NCI-H2227 (cell line): ENCODE data around the gene SYTL1.

ENCODE experiments used
- DNase-seq: peaks from one replicate; lab custom pipeline; 2025; ENCODE audit not compliant: unreplicated experiment; lab: John Stamatoyannopoulos, UW

Gene SYTL1

DNA sequence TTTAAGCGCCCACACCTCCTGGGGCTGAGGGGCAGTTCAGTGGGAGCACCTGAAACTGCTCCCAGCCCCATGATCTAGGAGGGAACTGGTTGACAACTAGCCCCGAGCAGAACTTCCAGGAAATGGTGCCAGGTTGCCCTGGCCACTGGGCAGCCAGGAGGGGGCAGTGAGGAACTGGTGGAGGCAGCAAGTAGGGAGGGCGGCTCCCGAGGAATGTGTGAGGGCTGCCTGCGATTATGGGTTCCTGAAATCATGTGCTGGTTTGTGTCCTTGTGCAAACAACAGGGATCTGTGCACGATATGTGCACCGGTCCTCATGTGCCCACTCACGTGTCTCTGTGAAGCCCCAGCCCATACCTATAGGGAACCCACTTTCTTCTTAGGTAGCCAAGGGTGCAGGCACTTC lies 60.5 kb downstream of the SYTL1 start:
- peak; percentile 41 for DNase-seq

- peak; percentile 62 for DNase-seq
Observed at GRCh38 chr1:27403065-27403726, 61.4 kb downstream of the SYTL1 start.
